CD4-positive, CD25-positive, alpha-beta regulatory T cell (primary cell): Measurements from ENCODE around the gene VEGFB. TPM values are rescaled to one million over a fixed set of nuclear protein-coding genes. Genes with fewer than 3 reads are reported as not detected.

Source experiments
- ATAC-seq, 2 donors: fragments of 150-1000 bp; cut with Tn5 transposase; one replicate each; pipeline ENCODE4 v1.10.0; 2021; ENCODE audit warnings: low read depth in 2 of 2, moderate number of reproducible peaks in 2 of 2, moderate library complexity in 1 of 2
- DNase-seq, 3 donors: peaks; one replicate each; pipeline versions ENCODE4 v3.0.0 to v3.0.0-alpha.2; 2012 to 2022; ENCODE audit warnings: mixed read lengths in 1 of 3
- H3K27ac ChIP-seq: one replicate; pipeline ENCODE4 v1.7.0; 2013; ENCODE audit warnings: mild to moderate bottlenecking, low read length; ENCODE audit not compliant: insufficient read depth, poor library complexity, severe bottlenecking
- H3K27me3 ChIP-seq: one replicate; pipeline ENCODE4 v1.7.0; 2013; ENCODE audit warnings: low read length; ENCODE audit not compliant: control insufficient read depth, insufficient read depth
- H3K36me3 ChIP-seq: one replicate; pipeline ENCODE4 v1.7.0; 2013; ENCODE audit warnings: mild to moderate bottlenecking, low read length, moderate library complexity; ENCODE audit not compliant: control insufficient read depth, insufficient read depth
- H3K4me1 ChIP-seq: 2 replicates; pipeline ENCODE4 v1.7.0; 2013; ENCODE audit warnings: mild to moderate bottlenecking, low read length; ENCODE audit not compliant: insufficient read depth, control insufficient read depth, poor library complexity, severe bottlenecking
- H3K4me3 ChIP-seq: one replicate; pipeline ENCODE4 v1.7.0; 2013; ENCODE audit warnings: low read depth, mild to moderate bottlenecking, low read length, moderate library complexity
- H3K9me3 ChIP-seq, 2 experiments: 1 replicate in 1 of 2; 2 replicates in 1 of 2; pipeline ENCODE4 v1.7.0; 2013; ENCODE audit warnings: low read length in 2 of 2, mild to moderate bottlenecking in 1 of 2, moderate library complexity in 1 of 2; ENCODE audit not compliant: control insufficient read depth in 2 of 2
- H3K27ac Mint-ChIP-seq, 3 donors: one replicate each; pipeline ENCODE4 v1.8.0; 2020 to 2022; ENCODE audit warnings: mild to moderate bottlenecking in 3 of 3, mixed read lengths in 3 of 3, moderate library complexity in 2 of 3
- H3K27me3 Mint-ChIP-seq: one replicate; pipeline ENCODE4 v1.8.0; 2022; ENCODE audit warnings: mild to moderate bottlenecking, mixed read lengths
- H3K36me3 Mint-ChIP-seq: one replicate; pipeline ENCODE4 v1.8.0; 2020; ENCODE audit warnings: mixed read lengths
- H3K4me1 Mint-ChIP-seq, 4 donors: one replicate each; pipeline ENCODE4 v1.8.0; 2020 to 2022; ENCODE audit warnings: mixed read lengths in 4 of 4, mild to moderate bottlenecking in 1 of 4
- H3K4me3 Mint-ChIP-seq, 4 donors: one replicate each; pipeline ENCODE4 v1.8.0; 2020 to 2022; ENCODE audit warnings: mild to moderate bottlenecking in 4 of 4, mixed read lengths in 4 of 4, moderate library complexity in 3 of 4
- H3K9me3 Mint-ChIP-seq, 7 donors: one replicate each; pipeline ENCODE4 v1.8.0; 2020 to 2022; ENCODE audit warnings: mixed read lengths in 7 of 7, mild to moderate bottlenecking in 3 of 7, moderate library complexity in 2 of 7
- polyA plus RNA-seq, 4 donors: library from polyadenylated mRNA; unstranded; fragments of 300-500 nt; fragmentation: Illumina TruSeq; gene quantifications; one replicate each; pipeline ENCODE4 v1.2.3, GENCODE V29; 2021
- total RNA-seq: library from RNA; stranded (reverse); gene quantifications from one replicate; pipeline ENCODE4 v1.2.3, GENCODE V29; 2022

VEGFB gene
- total and polyA plus RNA-seq, 5 donors from 2014 or later: 6.5 to 19.6 (median 8.3) TPM

DNA sequence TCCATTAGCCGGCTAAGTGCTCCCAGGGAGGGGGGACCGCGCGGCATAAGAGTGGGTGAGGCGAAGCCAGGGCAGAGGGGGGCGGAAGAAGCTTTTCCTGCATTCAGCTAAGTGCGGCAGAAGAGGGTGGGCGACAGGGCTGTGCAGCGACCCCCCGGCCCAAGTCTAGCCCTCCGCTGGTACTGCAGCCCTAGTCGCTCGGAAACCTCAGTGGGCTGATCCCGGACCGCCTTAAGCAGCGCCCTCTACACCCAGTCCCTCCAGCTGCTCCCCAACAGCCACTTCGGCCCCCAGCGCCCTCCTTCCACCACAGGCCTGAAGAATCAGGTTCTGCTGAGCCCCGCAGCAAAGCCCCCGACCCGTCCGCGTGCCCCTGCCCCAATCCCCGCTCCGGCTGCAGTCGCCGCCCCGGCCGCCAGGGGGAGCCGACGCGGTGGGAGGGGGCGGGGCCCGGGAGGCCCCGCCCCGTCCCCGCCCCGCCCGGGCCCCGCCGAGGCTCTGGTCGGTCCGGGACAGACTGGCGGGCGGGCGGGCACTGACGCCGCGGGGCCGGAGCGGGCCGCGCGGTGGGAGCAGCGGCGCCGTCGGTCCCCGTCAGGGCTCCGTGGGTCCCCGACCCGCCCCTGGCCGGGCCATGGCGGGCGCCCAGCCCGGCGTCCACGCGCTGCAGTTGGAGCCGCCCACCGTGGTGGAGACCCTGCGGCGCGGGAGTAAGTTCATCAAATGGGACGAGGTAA lies 16.8 kb downstream of the VEGFB start, which contains the start of gene PLCB3:
TSS of gene PLCB3 (plus strand) at position 515 of the 737 bp plus-strand sequence. CDS start at position 635, 120 bp downstream.
- H3K9me3 ChIP-seq: no peaks in the 10 kb centered on the region
- no peak within 1 kb of the TSS for H3K27ac ChIP-seq
- H3K27me3 ChIP-seq: no peaks in the 10 kb centered on the region
- Mint-ChIP-seq H3K9me3 (peaks cover 0 to 2% (median 0%) of the 10 kb centered on the region in 7 donors), H3K36me3 (no peaks in the 10 kb centered on the region), H3K4me1 (peaks cover 0 to 29% (median 11%) of the 10 kb centered on the region in 4 donors), H3K4me3 (peak within 1 kb of the TSS; percentile 86 to 94 (median 90)), H3K27me3 (no peaks in the 10 kb centered on the region), H3K27ac (peak within 1 kb of the TSS in 2 of 3 donors; percentile 36 to 38)
- DNase-seq: peak; percentile 40 to 59 (median 49)
- H3K4me1 ChIP-seq: peaks cover 36% of the 10 kb centered on the region
- no peak within 1 kb of the TSS for H3K4me3 ChIP-seq
- peak; percentile 62 to 69 for ATAC-seq
- H3K36me3 ChIP-seq: no peaks in the 10 kb centered on the region

- peak overlapping the region; percentile 77 to 92 (median 87) for H3K4me3 Mint-ChIP-seq
- H3K4me1 Mint-ChIP-seq: peaks cover 0 to 29% (median 11%) of the 10 kb centered on the region in 4 donors
- H3K4me1 ChIP-seq: peaks cover 36% of the 10 kb centered on the region
- H3K36me3 Mint-ChIP-seq: no peaks in the 10 kb centered on the region
- peaks cover 0 to 2% (median 0%) of the 10 kb centered on the region in 7 donors for H3K9me3 Mint-ChIP-seq
- no peaks in the 10 kb centered on the region for H3K36me3 ChIP-seq
- H3K9me3 ChIP-seq: no peaks in the 10 kb centered on the region
- H3K27me3 ChIP-seq: no peaks in the 10 kb centered on the region
- no peak overlapping the region for H3K27ac Mint-ChIP-seq
- no peak overlapping the region for H3K27ac ChIP-seq
- no peak overlapping the region for H3K4me3 ChIP-seq
- DNase-seq (peak in 1 of 3 donors; percentile 24), ATAC-seq (no peak)
- H3K27me3 Mint-ChIP-seq: no peaks in the 10 kb centered on the region
These were observed 17.3 kb downstream of the VEGFB start for GRCh38 chr11:64251753-64252002.

- Histone ChIP-seq H3K9me3 (no peaks in the 10 kb centered on the region), H3K4me3 (no peak overlapping the region), H3K27me3 (no peaks in the 10 kb centered on the region), H3K27ac (no peak overlapping the region), H3K36me3 (no peaks in the 10 kb centered on the region), H3K4me1 (peaks cover 31% of the 10 kb centered on the region)
- Mint-ChIP-seq H3K4me1 (peaks cover 0 to 29% (median 11%) of the 10 kb centered on the region in 4 donors), H3K4me3 (peak overlapping the region; percentile 77 to 92 (median 87)), H3K27me3 (no peaks in the 10 kb centered on the region), H3K36me3 (no peaks in the 10 kb centered on the region), H3K9me3 (peaks cover 0 to 2% (median 0%) of the 10 kb centered on the region in 7 donors), H3K27ac (peak overlapping the region in 1 of 3 donors; percentile 36)
- no peak for ATAC-seq
- DNase-seq: no peak
These were observed 17.9 kb downstream of the VEGFB start for GRCh38 chr11:64252003-64252872.

DNA sequence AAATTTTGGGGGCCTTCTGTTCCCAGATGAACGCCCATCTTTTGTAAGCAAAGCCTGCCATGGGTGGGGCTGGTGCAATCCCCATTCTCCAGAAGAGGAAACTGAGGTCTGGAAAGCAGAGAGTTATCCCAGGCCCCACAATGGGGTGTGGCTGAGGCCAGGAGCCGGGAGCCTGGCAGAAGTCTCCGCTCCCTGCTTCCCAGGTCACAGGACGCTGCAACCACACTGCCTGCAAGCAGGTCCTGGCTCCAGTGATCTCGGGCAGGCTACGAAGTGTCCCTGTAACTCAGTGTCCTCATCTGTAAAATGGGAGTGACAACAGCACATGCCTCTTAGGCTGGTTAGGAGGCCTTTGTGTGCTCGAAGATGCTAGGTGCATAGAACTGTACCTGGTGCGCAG lies 18.7 kb downstream of the VEGFB start:
- Mint-ChIP-seq H3K9me3 (peaks cover 0 to under 1% (median 0%) of the 10 kb centered on the region in 7 donors), H3K4me3 (peak overlapping the region in 3 of 4 donors; percentile 54 to 68 (median 65)), H3K27me3 (no peaks in the 10 kb centered on the region), H3K36me3 (no peaks in the 10 kb centered on the region), H3K27ac (peak overlapping the region in 1 of 3 donors; percentile 3), H3K4me1 (peaks cover 0 to 27% (median 8%) of the 10 kb centered on the region in 4 donors)
- no peaks in the 10 kb centered on the region for H3K9me3 ChIP-seq
- H3K4me3 ChIP-seq: no peak overlapping the region
- DNase-seq: no peak
- H3K4me1 ChIP-seq: peaks cover 24% of the 10 kb centered on the region
- no peak for ATAC-seq
- H3K36me3 ChIP-seq: no peaks in the 10 kb centered on the region
- H3K27me3 ChIP-seq: no peaks in the 10 kb centered on the region
- no peak overlapping the region for H3K27ac ChIP-seq

GRCh38 chr11:64253481-64253880 lies 19.1 kb downstream of the VEGFB start:
- no peak overlapping the region for H3K4me3 ChIP-seq
- Mint-ChIP-seq H3K9me3 (no peaks in the 10 kb centered on the region), H3K4me1 (peaks cover 0 to 27% (median 6%) of the 10 kb centered on the region in 4 donors), H3K4me3 (peak overlapping the region in 3 of 4 donors; percentile 54 to 68 (median 65)), H3K27me3 (no peaks in the 10 kb centered on the region), H3K27ac (peak overlapping the region in 1 of 3 donors; percentile 3), H3K36me3 (no peaks in the 10 kb centered on the region)
- H3K9me3 ChIP-seq: no peaks in the 10 kb centered on the region
- no peaks in the 10 kb centered on the region for H3K27me3 ChIP-seq
- DNase-seq: no peak
- no peak for ATAC-seq
- H3K27ac ChIP-seq: no peak overlapping the region
- peaks cover 2% of the 10 kb centered on the region for H3K36me3 ChIP-seq
- H3K4me1 ChIP-seq: peaks cover 24% of the 10 kb centered on the region

DNA sequence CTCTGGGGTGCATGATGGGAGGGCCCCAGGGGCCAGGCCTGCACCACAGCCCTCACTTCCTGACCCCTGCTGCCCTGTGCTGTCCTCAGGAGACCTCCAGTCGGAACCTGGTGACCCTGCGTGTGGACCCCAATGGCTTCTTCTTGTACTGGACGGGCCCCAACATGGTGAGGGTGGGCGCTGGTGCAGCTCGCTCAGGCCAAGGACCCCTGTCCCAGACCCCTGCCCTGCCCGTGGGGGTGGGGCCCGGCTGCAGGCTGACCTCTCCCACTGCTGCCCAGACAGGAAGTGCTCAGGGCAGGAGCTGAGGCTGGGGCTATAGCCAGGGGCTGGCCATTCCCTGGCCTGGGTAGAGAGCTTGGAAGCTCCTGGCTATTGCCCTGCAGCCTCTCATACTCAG lies 19.9 kb downstream of the VEGFB start:
- Mint-ChIP-seq H3K4me3 (peak overlapping the region in 2 of 4 donors; percentile 65 to 80), H3K4me1 (peaks cover 0 to 29% (median 7%) of the 10 kb centered on the region in 4 donors), H3K27me3 (no peaks in the 10 kb centered on the region), H3K36me3 (no peaks in the 10 kb centered on the region), H3K27ac (peak overlapping the region in 1 of 3 donors; percentile 77), H3K9me3 (no peaks in the 10 kb centered on the region)
- H3K4me3 ChIP-seq: no peak overlapping the region
- H3K27ac ChIP-seq: no peak overlapping the region
- peaks cover 27% of the 10 kb centered on the region for H3K4me1 ChIP-seq
- H3K9me3 ChIP-seq: no peaks in the 10 kb centered on the region
- no peaks in the 10 kb centered on the region for H3K27me3 ChIP-seq
- H3K36me3 ChIP-seq: peaks cover 4% of the 10 kb centered on the region
- DNase-seq (no peak), ATAC-seq (no peak)

GRCh38 chr11:64255135-64256128 lies 21.0 kb downstream of the VEGFB start:
- no peak overlapping the region for H3K27ac Mint-ChIP-seq
- Histone ChIP-seq H3K4me3 (no peak overlapping the region), H3K27ac (no peak overlapping the region), H3K36me3 (peaks cover 4% of the 10 kb centered on the region), H3K9me3 (no peaks in the 10 kb centered on the region), H3K4me1 (peaks cover 26% of the 10 kb centered on the region), H3K27me3 (no peaks in the 10 kb centered on the region)
- H3K36me3 Mint-ChIP-seq: no peaks in the 10 kb centered on the region
- H3K9me3 Mint-ChIP-seq: no peaks in the 10 kb centered on the region
- H3K4me3 Mint-ChIP-seq: no peak overlapping the region
- H3K4me1 Mint-ChIP-seq: peaks cover 0 to 29% (median 11%) of the 10 kb centered on the region in 4 donors
- ATAC-seq (no peak), DNase-seq (no peak)
- no peaks in the 10 kb centered on the region for H3K27me3 Mint-ChIP-seq
